HEK293 (cell line): ENCODE data around the gene SNX10.

Experiments
- CTCF ChIA-PET: fragments of 350-600 bp; formaldehyde crosslinking; extraction: SDS; loops from one replicate; lab custom pipeline; 2021; ENCODE audit warnings: antibody characterized with exemption; lab: Yijun Ruan, JAX
- POLR2A ChIA-PET: fragments of 300-600 bp; formaldehyde crosslinking; extraction: SDS; loops from one replicate; lab custom pipeline; 2020; ENCODE audit warnings: antibody characterized with exemption, inconsistent platforms; lab: Yijun Ruan, JAX
- H3K27ac ChIP-seq: fragments of 200-500 bp; sonication (Bioruptor generic); 2 replicates; pipeline ENCODE4 v1.5.1; 2014; ENCODE audit warnings: low read depth, low read length, control low read depth, inconsistent platforms; ENCODE audit errors: extremely low read depth
- H3K36me3 ChIP-seq, 2 experiments: fragments of 200-500 bp in 1 of 2; sonication (Bioruptor generic) in 1 of 2; 1 replicate in 1 of 2; 2 replicates in 1 of 2; pipeline ENCODE4 v1.5.1; 2014 to 2017; ENCODE audit warnings: inconsistent platforms in 2 of 2, low read length in 2 of 2; ENCODE audit not compliant: control insufficient read depth in 2 of 2, insufficient read depth in 1 of 2
- H3K4me1 ChIP-seq: fragments of 200-500 bp; sonication (Bioruptor generic); 2 replicates; pipeline ENCODE4 v1.5.1; 2014; ENCODE audit warnings: mild to moderate bottlenecking, low read length, inconsistent platforms; ENCODE audit not compliant: control insufficient read depth, insufficient read depth
- H3K4me3 ChIP-seq: 2 replicates; pipeline ENCODE4 v1.5.1; 2011; ENCODE audit warnings: low read depth, mild to moderate bottlenecking, control low read depth, low read length, moderate library complexity
- H3K9me3 ChIP-seq: fragments of 200-500 bp; sonication (Bioruptor generic); 2 replicates; pipeline ENCODE4 v1.5.1; 2014; ENCODE audit warnings: low read depth, low read length, inconsistent platforms; ENCODE audit not compliant: control insufficient read depth, insufficient read depth
- CTCF ChIP-seq: fragments of 450-650 bp; formaldehyde crosslinking; IDR thresholded peaks from 2 replicates; pipeline ENCODE4 v1.5.1; 2016; ENCODE audit warnings: missing biosample characterization, missing genetic modification characterization
- GLI4 ChIP-seq: fragments of 450-650 bp; formaldehyde crosslinking; IDR thresholded peaks from 2 replicates; pipeline ENCODE4 v1.5.1; 2016; ENCODE audit warnings: missing biosample characterization, missing genetic modification characterization
- KLF10 ChIP-seq: fragments of 450-650 bp; IDR thresholded peaks from 2 replicates; pipeline ENCODE4 v1.5.1; 2018; ENCODE audit warnings: missing biosample characterization, mild to moderate bottlenecking, missing genetic modification characterization
- MZF1 ChIP-seq: fragments of 450-650 bp; formaldehyde crosslinking; IDR thresholded peaks from 2 replicates; pipeline ENCODE4 v1.5.1; 2017; ENCODE audit warnings: missing biosample characterization, missing genetic modification characterization, borderline replicate concordance
- PRDM10 ChIP-seq: fragments of 450-650 bp; formaldehyde crosslinking; IDR thresholded peaks from 2 replicates; pipeline ENCODE4 v1.5.1; 2016; ENCODE audit warnings: missing biosample characterization, missing genetic modification characterization
- REST ChIP-seq: fragments of 450-650 bp; formaldehyde crosslinking; IDR thresholded peaks from 2 replicates; pipeline ENCODE4 v1.5.1; 2016; ENCODE audit warnings: missing biosample characterization, missing genetic modification characterization
- YY1 ChIP-seq: fragments of 450-650 bp; formaldehyde crosslinking; IDR thresholded peaks from 2 replicates; pipeline ENCODE4 v1.5.1; 2018; ENCODE audit warnings: missing biosample characterization, missing genetic modification characterization
- YY2 ChIP-seq: fragments of 450-650 bp; formaldehyde crosslinking; IDR thresholded peaks from 2 replicates; pipeline ENCODE4 v1.5.1; 2016; ENCODE audit warnings: missing biosample characterization, missing genetic modification characterization
- ZBTB1 ChIP-seq: fragments of 450-650 bp; formaldehyde crosslinking; IDR thresholded peaks from 2 replicates; pipeline ENCODE4 v1.5.1; 2016; ENCODE audit warnings: missing biosample characterization, missing genetic modification characterization
- ZIC2 ChIP-seq: fragments of 450-650 bp; formaldehyde crosslinking; IDR thresholded peaks from 2 replicates; pipeline ENCODE4 v1.5.1; 2016; ENCODE audit warnings: missing biosample characterization, missing genetic modification characterization
- ZNF138 ChIP-seq: fragments of 450-650 bp; formaldehyde crosslinking; IDR thresholded peaks from 2 replicates; pipeline ENCODE4 v1.5.1; 2016; ENCODE audit warnings: missing biosample characterization, missing genetic modification characterization, borderline replicate concordance
- ZNF175 ChIP-seq: fragments of 450-650 bp; formaldehyde crosslinking; IDR thresholded peaks from 2 replicates; pipeline ENCODE4 v1.5.1; 2016; ENCODE audit warnings: missing biosample characterization, missing genetic modification characterization
- ZNF391 ChIP-seq: fragments of 450-650 bp; formaldehyde crosslinking; IDR thresholded peaks from 2 replicates; pipeline ENCODE4 v1.5.1; 2016; ENCODE audit warnings: low read depth, missing biosample characterization, missing genetic modification characterization, borderline replicate concordance
- ZNF398 ChIP-seq: fragments of 450-650 bp; formaldehyde crosslinking; IDR thresholded peaks from 2 replicates; pipeline ENCODE4 v1.5.1; 2017; ENCODE audit warnings: missing biosample characterization, missing genetic modification characterization
- ZNF555 ChIP-seq: fragments of 450-650 bp; formaldehyde crosslinking; conservative IDR thresholded peaks from 2 replicates; pipeline ENCODE4 v1.5.1; 2017; ENCODE audit warnings: missing biosample characterization, mild to moderate bottlenecking, missing genetic modification characterization, inconsistent platforms
- ZNF623 ChIP-seq: fragments of 450-650 bp; formaldehyde crosslinking; IDR thresholded peaks from 2 replicates; pipeline ENCODE4 v1.5.1; 2016; ENCODE audit warnings: missing biosample characterization, missing genetic modification characterization
- ZNF658 ChIP-seq: fragments of 450-650 bp; formaldehyde crosslinking; IDR thresholded peaks from 2 replicates; pipeline ENCODE4; 2016; ENCODE audit warnings: missing biosample characterization, missing genetic modification characterization
- ZNF785 ChIP-seq: fragments of 450-650 bp; formaldehyde crosslinking; IDR thresholded peaks from 2 replicates; pipeline ENCODE4 v1.5.1; 2016; ENCODE audit warnings: missing biosample characterization, missing genetic modification characterization
- ZSCAN16 ChIP-seq: fragments of 450-650 bp; formaldehyde crosslinking; IDR thresholded peaks from 2 replicates; pipeline ENCODE4 v1.5.1; 2016; ENCODE audit warnings: missing biosample characterization, missing genetic modification characterization
- ZXDB ChIP-seq: fragments of 450-650 bp; formaldehyde crosslinking; IDR thresholded peaks from 2 replicates; pipeline ENCODE4 v1.5.1; 2016; ENCODE audit warnings: missing biosample characterization, missing genetic modification characterization
- TF ChIP-seq, protein P1 (sequence below): fragments of 450-650 bp; formaldehyde crosslinking; IDR thresholded peaks from 2 replicates; pipeline ENCODE4 v1.5.1; 2016; ENCODE audit warnings: missing biosample characterization, missing genetic modification characterization

Gene SNX10

DNA sequence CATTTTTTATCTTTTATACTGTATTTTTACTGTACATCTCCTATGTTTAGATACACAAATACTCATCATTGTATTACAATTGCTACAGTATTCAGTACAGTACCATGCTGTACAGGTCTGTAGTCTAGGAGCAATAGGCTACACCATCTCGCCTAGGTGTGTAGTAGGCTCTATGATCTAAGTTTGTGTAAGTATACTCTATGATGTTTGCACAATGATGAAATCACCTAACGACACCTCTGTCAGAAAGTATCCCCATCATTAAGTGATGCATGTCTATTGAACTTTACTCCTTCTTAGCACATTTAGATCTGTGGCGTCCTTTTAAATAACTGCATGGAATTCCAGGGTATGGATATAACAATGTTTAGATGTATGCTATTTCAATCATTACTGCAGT is 112.0 kb downstream of the SNX10 start (continued):
- TF ChIP-seq ZBTB1 (tag by site-specific recombination), result no peak

GRCh38 chr7:26404189-26404996 is 112.7 kb downstream of the SNX10 start:
- TF ChIP-seq ZNF623 (tag by site-specific recombination), result no peak
- no peak for TF ChIP-seq ZSCAN16 (tag by site-specific recombination)
- TF ChIP-seq ZNF175 (tag by site-specific recombination), result no peak
- TF ChIP-seq CTCF (tag by site-specific recombination), result no peak
- TF ChIP-seq ZNF391 (tag by site-specific recombination), result no peak
- no peak for TF ChIP-seq REST (tag by site-specific recombination)
- TF ChIP-seq YY1 (tag by site-specific recombination), result no peak
- TF ChIP-seq KLF10 (tag by site-specific recombination), result no peak
- TF ChIP-seq PRDM10, result no peak
- no peak for TF ChIP-seq ZNF138 (tag by site-specific recombination)
- TF ChIP-seq ZXDB (tag by site-specific recombination), result no peak
- no peak for TF ChIP-seq ZIC2
- no peak for TF ChIP-seq GLI4 (tag by site-specific recombination)
- TF ChIP-seq ZNF658 (tag by site-specific recombination), result no peak
- no peak for TF ChIP-seq ZNF555 (tag by site-specific recombination)
- TF ChIP-seq ZNF785 (tag by site-specific recombination), result no peak
- TF ChIP-seq MZF1, result no peak
- TF ChIP-seq ZNF398, result no peak
- TF ChIP-seq YY2 (tag by site-specific recombination), result no peak
- TF ChIP-seq, protein P1, sequence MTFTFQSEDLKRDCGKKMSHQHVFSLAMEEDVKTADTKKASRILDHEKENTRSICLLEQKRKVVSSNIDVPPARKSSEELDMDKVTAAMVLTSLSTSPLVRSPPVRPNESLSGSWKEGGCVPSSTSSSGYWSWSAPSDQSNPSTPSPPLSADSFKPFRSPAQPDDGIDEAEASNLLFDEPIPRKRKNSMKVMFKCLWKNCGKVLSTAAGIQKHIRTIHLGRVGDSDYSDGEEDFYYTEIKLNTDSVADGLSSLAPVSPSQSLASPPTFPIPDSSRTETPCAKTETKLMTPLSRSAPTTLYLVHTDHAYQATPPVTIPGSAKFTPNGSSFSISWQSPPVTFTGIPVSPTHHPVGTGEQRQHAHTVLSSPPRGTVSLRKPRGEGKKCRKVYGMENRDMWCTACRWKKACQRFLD (tag by site-specific recombination), result no peak
- ChIA-PET POLR2A (no interaction called here), CTCF (interaction anchor here (0.6 to 0.9 kb wide), 2 partner anchors 20 to 96 kb away, joined by 3 read pairs; no protein-coding TSS in a partner anchor)
- Histone ChIP-seq H3K4me3 (no peak overlapping the region), H3K9me3 (no peaks in the 10 kb centered on the region), H3K36me3 (no peaks in the 10 kb centered on the region), H3K27ac (no peak overlapping the region), H3K4me1 (peaks cover 6% of the 10 kb centered on the region)
